ENCODE measurements around the gene SLC16A10. TPM values are rescaled to one million over a fixed set of nuclear protein-coding genes. Genes with fewer than 3 reads are reported as not detected.

The SLC16A10 gene
- total and polyA plus RNA-seq, 2 of the 13 experiments (the other 11 are each of a cell fraction or from before 2014, with no cell fraction given): 8.2 to 20.1 TPM

GRCh38 chr6:111105578-111105977 is 18.3 kb downstream of the SLC16A10 start (continued):
- no peak for TF ChIP-seq KIAA2018 (CRISPR knock-in tag; IDR thresholded peaks at IDR 0.05; ENCODE audit: borderline replicate concordance)
- TF ChIP-seq ZNF614 (CRISPR knock-in tag; IDR thresholded peaks at IDR 0.05; ENCODE audit: borderline replicate concordance): peak; percentile 96; the same call in 1 of the 2 replicates
- TF ChIP-seq IKZF5 (CRISPR knock-in tag; IDR thresholded peaks at IDR 0.05): peak; percentile 77; the same call in 1 of the 2 replicates
- no peak for TF ChIP-seq ONECUT2 (CRISPR knock-in tag; IDR thresholded peaks at IDR 0.05)
- peak; percentile 70; the same call in 1 of the 2 replicates for TF ChIP-seq MIXL1 (CRISPR knock-in tag; IDR thresholded peaks at IDR 0.05)
- peak; percentile 58 for TF ChIP-seq GATAD1 (CRISPR knock-in tag; IDR thresholded peaks at IDR 0.05)
- 0 out of 2 replicates have a peak, but pooled peaks have one; percentile 29 for TF ChIP-seq ZNF441 (CRISPR knock-in tag; IDR thresholded peaks at IDR 0.05; ENCODE audit: borderline replicate concordance)
- no peak for TF ChIP-seq PRDM15 (CRISPR knock-in tag; IDR thresholded peaks at IDR 0.05)
- TF ChIP-seq ARID2 (CRISPR knock-in tag; IDR thresholded peaks at IDR 0.05; ENCODE audit: borderline replicate concordance): no peak
- no peak for TF ChIP-seq FOSL1 (CRISPR knock-in tag; IDR thresholded peaks at IDR 0.05; ENCODE audit: borderline replicate concordance)
- TF ChIP-seq ZNF276 (CRISPR knock-in tag; IDR thresholded peaks at IDR 0.05; ENCODE audit: low read depth): no peak
- TF ChIP-seq ELF3 (CRISPR knock-in tag; IDR thresholded peaks at IDR 0.05): peak; percentile 74
- no peak for TF ChIP-seq JARID2 (CRISPR knock-in tag; IDR thresholded peaks at IDR 0.05; ENCODE audit: insufficient replicate concordance)
- TF ChIP-seq ZFAT (CRISPR knock-in tag; conservative IDR thresholded peaks at IDR 0.05): no peak
- TF ChIP-seq ZNF530 (CRISPR knock-in tag; IDR thresholded peaks at IDR 0.05; ENCODE audit: low read depth): no peak
